ENCODE data around the gene SEH1L. TPM values are rescaled to one million over a fixed set of nuclear protein-coding genes. Genes with fewer than 3 reads are reported as not detected.

The SEH1L gene
- total RNA-seq, 1 donor = 56.6 TPM

- DNase-seq (ENCODE audit: low read depth) = no peak
- no peak for TF ChIP-seq CTCF (IDR thresholded peaks at IDR 0.05; ENCODE audit: insufficient read depth, low read depth, low read length)
- H3K4me3 ChIP-seq (ENCODE audit: low read depth, low read length) = no peak overlapping the region
Measured at GRCh38 chr18:12960395-12960794, 12.6 kb downstream of the SEH1L start.

GRCh38 chr18:12960853-12961397 is 13.1 kb downstream of the SEH1L start:
- no peak for TF ChIP-seq CTCF (IDR thresholded peaks at IDR 0.05; ENCODE audit: insufficient read depth, low read depth, low read length)
- peak; percentile 12 for DNase-seq (ENCODE audit: low read depth)
- H3K4me3 ChIP-seq (ENCODE audit: low read depth, low read length) = no peak overlapping the region

- no peak overlapping the region for H3K4me3 ChIP-seq (ENCODE audit: low read depth, low read length)
- DNase-seq (ENCODE audit: low read depth) = no peak
- TF ChIP-seq CTCF (IDR thresholded peaks at IDR 0.05; ENCODE audit: insufficient read depth, low read depth, low read length) = no peak
Measured at GRCh38 chr18:12963069-12963468, 15.3 kb downstream of the SEH1L start.

- no peak for TF ChIP-seq CTCF (IDR thresholded peaks at IDR 0.05; ENCODE audit: insufficient read depth, low read depth, low read length)
- no peak overlapping the region for H3K4me3 ChIP-seq (ENCODE audit: low read depth, low read length)
- no peak for DNase-seq (ENCODE audit: low read depth)
Measured at GRCh38 chr18:12968115-12968514, 20.3 kb downstream of the SEH1L start.

- no peak overlapping the region for H3K4me3 ChIP-seq (ENCODE audit: low read depth, low read length)
- TF ChIP-seq CTCF (IDR thresholded peaks at IDR 0.05; ENCODE audit: insufficient read depth, low read depth, low read length) = no peak
- DNase-seq (ENCODE audit: low read depth) = no peak
Measured at GRCh38 chr18:12968619-12969018, 20.8 kb downstream of the SEH1L start.

- DNase-seq (ENCODE audit: low read depth) = no peak
- H3K4me3 ChIP-seq (ENCODE audit: low read depth, low read length) = no peak overlapping the region
- TF ChIP-seq CTCF (IDR thresholded peaks at IDR 0.05; ENCODE audit: insufficient read depth, low read depth, low read length) = no peak
Measured at GRCh38 chr18:12973562-12974213, 25.9 kb downstream of the SEH1L start.

GRCh38 chr18:12975488-12975887 is 27.7 kb downstream of the SEH1L start:
- H3K4me3 ChIP-seq (ENCODE audit: low read depth, low read length) = no peak overlapping the region
- DNase-seq (ENCODE audit: low read depth) = no peak
- TF ChIP-seq CTCF (IDR thresholded peaks at IDR 0.05; ENCODE audit: insufficient read depth, low read depth, low read length) = no peak

Data from fibroblast of villous mesenchyme (primary cell).